Keratinocyte (primary cell): ENCODE measurements around the gene LSM12.
"Not testable (repeated sequence)": the region's sequence is repeated elsewhere in the genome, so short reads cannot be mapped to it uniquely, and the experiment has no call there.

Experiments used
- CTCF ChIP-seq, 3 experiments: IDR thresholded peaks in 1 of 3; conservative IDR thresholded peaks in 1 of 3; optimal IDR thresholded peaks in 1 of 3; 2 replicates in 2 of 3; 3 replicates in 1 of 3; pipeline versions ENCODE3 to v1.5.1; 2011; ENCODE audit warnings: low read length in 3 of 3, mild to moderate bottlenecking in 3 of 3, moderate library complexity in 2 of 3, control low read depth in 1 of 3, inconsistent platforms in 1 of 3; ENCODE audit not compliant: insufficient read depth in 2 of 3; ENCODE audit errors: extremely low read depth in 1 of 3
- EZH2 ChIP-seq: IDR thresholded peaks from one replicate; pipeline ENCODE4 v1.6.1; 2012; ENCODE audit warnings: inconsistent platforms, mild to moderate bottlenecking, low read length, moderate library complexity

- not testable (repeated sequence) for TF ChIP-seq CTCF (optimal IDR thresholded peaks at IDR 0.05 in 1 of 3, IDR thresholded peaks at IDR 0.05 in 1 of 3, conservative IDR thresholded peaks at IDR 0.05 in 1 of 3; ENCODE audit: extremely low read depth in 1 of 3, insufficient read depth in 2 of 3, low read length in 3 of 3); EZH2
Measured at GRCh38 chr17:44101858-44102257, 35.4 kb upstream of the LSM12 start.
